Superior temporal gyrus (tissue), 1 donor: ENCODE measurements around the gene EIF1AX.
"Not testable (repeated sequence)": the region's sequence is repeated elsewhere in the genome, so short reads cannot be mapped to it uniquely, and the experiment has no call there.

ENCODE experiments used
- DNase-seq: peaks from one replicate; pipeline ENCODE4 v3.0.0-alpha.2; 2016; ENCODE audit errors: extremely low spot score

Gene EIF1AX

GRCh38 chrX:20126833-20127232 is 14.8 kb downstream of the EIF1AX start:
- DNase-seq, result not testable (repeated sequence)

- no peak for DNase-seq
Measured at GRCh38 chrX:20124964-20125363, 16.7 kb downstream of the EIF1AX start.

GRCh38 chrX:20118065-20118824 is 23.4 kb downstream of the EIF1AX start:
- no peak for DNase-seq

GRCh38 chrX:20116577-20117240 is 24.9 kb downstream of the EIF1AX start, which contains the start of gene MAP7D2:
Gene MAP7D2 (minus strand): TSS chrX:20116907. CDS start chrX:20116879, 28 bp downstream.
- no peak for DNase-seq

GRCh38 chrX:20116087-20116576 is 25.5 kb downstream of the EIF1AX start:
- DNase-seq, result no peak

- no peak for DNase-seq
Measured at GRCh38 chrX:20112022-20112774, 29.4 kb downstream of the EIF1AX start.

- no peak for DNase-seq
Measured at GRCh38 chrX:20111271-20111670, 30.4 kb downstream of the EIF1AX start.

- DNase-seq, result no peak
Measured at GRCh38 chrX:20101934-20102581, 39.6 kb downstream of the EIF1AX start.

- no peak for DNase-seq
Measured at GRCh38 chrX:20091499-20091898, 50.1 kb downstream of the EIF1AX start.

- DNase-seq, result no peak
Measured at GRCh38 chrX:20089845-20090244, 51.8 kb downstream of the EIF1AX start.

- no peak for DNase-seq
Measured at GRCh38 chrX:20080277-20080676, 61.4 kb downstream of the EIF1AX start.
